ENCODE data around the gene NCOA5.

GRCh38 chr20:46128310-46129151, 38.8 kb upstream of the NCOA5 start:
- no peak for TF ChIP-seq ELF4 (CRISPR knock-in tag; IDR thresholded peaks at IDR 0.05; ENCODE audit: low read depth)
- peak; percentile 58 for TF ChIP-seq CTCF (IDR thresholded peaks at IDR 0.05)
- no peak for TF ChIP-seq ZNF121 (CRISPR knock-in tag; IDR thresholded peaks at IDR 0.05)
- TF ChIP-seq USF2 (CRISPR knock-in tag; IDR thresholded peaks at IDR 0.05), result no peak
